ENCODE measurements around the gene SNX1. TPM values are rescaled to one million over a fixed set of nuclear protein-coding genes. Genes with fewer than 3 reads are reported as not detected.

The SNX1 gene, protein sequence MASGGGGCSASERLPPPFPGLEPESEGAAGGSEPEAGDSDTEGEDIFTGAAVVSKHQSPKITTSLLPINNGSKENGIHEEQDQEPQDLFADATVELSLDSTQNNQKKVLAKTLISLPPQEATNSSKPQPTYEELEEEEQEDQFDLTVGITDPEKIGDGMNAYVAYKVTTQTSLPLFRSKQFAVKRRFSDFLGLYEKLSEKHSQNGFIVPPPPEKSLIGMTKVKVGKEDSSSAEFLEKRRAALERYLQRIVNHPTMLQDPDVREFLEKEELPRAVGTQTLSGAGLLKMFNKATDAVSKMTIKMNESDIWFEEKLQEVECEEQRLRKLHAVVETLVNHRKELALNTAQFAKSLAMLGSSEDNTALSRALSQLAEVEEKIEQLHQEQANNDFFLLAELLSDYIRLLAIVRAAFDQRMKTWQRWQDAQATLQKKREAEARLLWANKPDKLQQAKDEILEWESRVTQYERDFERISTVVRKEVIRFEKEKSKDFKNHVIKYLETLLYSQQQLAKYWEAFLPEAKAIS
- total RNA-seq: 10 to 100 TPM; 33.7 to 39.3 TPM

GRCh38 chr15:64095795-64096667 is at the start of gene SNX1:
Gene SNX1, plus strand, starts transcription at chr15:64095982. Its CDS starts 32 bp downstream, at chr15:64096014.

DNA sequence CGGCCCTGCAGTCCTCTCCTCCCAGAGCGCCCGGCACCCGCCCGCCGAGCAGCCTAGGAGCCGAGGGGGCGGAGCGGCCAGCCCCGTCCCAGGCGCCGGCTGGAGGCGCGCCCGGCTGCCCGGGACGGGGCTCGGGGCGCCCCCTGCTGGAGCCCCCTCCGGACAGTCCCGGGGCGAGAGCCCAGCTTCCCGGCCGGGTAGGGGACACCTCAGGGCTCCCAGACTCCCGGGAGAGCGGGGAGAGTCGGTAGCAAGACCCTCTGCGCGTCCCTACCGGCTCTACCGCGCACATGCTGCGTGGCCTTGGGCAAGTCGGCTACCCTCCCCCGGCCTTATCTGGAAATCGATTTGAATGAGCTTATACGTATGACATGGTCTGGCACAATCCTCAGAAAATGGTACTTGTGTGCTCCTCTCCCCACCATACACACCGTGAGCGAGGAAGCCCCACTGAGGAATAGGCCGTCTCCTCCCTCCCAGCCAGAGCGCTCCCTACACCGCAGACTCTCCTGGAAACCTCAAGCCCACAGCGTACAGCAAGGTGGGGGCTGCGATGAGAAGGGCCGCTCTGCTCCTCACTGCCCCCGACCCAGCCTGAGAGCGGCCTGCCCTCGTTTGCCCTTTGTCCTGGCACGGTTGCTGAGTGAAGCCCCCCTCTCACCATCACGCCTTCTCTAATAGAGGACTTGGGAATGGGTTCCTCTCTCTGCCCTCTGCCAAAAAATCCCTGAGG is 49.2 kb upstream of the SNX1 start, which contains the start of gene DAPK2:
Gene DAPK2, minus strand, starts transcription at position 65 of the 733 bp plus-strand sequence. CDS start 6,224 bp downstream, outside the sequence.

DNA sequence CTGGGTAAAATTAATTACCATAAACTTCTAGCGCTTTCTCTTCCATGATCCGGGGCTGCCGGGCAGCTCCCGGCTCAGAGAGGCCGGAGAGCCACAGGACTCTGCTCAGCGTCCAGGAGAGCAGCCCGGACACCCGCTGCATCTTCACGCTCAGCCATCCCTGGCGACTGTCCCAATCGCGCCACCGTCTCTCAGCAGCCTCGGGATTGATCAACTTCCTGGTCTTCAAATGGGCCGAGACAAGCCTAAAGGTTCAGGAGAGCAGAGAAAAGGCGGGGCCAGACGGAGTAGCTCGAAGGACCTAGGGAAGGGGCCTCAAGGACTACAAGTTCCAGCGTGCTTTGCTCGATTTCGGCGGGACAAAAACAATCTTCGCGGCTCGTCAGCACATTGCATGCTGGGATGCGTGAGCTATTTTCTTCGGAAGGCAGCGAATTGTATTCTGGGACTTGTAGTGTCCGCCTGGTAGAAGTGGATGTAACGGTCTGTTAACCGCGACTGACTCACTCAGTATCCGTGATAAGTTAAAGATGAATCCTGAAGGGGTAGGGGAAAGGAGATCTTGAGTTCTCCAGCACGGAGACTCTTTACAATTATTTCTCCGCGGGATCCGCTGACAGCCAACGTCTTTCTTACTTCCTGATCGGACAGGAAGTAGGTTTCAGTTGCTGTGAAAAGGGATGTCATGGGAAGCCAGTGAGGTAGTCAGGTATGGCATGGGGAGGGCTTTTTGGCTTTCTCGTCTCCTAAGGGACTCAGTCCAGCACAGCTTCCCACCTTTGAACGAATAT is 2.0 kb upstream of the SNX1 start, which contains the start of gene CIAO2A:
Gene CIAO2A, minus strand, starts transcription at position 212 of the 791 bp plus-strand sequence. Its CDS starts 70 bp downstream, at position 142.

DNA sequence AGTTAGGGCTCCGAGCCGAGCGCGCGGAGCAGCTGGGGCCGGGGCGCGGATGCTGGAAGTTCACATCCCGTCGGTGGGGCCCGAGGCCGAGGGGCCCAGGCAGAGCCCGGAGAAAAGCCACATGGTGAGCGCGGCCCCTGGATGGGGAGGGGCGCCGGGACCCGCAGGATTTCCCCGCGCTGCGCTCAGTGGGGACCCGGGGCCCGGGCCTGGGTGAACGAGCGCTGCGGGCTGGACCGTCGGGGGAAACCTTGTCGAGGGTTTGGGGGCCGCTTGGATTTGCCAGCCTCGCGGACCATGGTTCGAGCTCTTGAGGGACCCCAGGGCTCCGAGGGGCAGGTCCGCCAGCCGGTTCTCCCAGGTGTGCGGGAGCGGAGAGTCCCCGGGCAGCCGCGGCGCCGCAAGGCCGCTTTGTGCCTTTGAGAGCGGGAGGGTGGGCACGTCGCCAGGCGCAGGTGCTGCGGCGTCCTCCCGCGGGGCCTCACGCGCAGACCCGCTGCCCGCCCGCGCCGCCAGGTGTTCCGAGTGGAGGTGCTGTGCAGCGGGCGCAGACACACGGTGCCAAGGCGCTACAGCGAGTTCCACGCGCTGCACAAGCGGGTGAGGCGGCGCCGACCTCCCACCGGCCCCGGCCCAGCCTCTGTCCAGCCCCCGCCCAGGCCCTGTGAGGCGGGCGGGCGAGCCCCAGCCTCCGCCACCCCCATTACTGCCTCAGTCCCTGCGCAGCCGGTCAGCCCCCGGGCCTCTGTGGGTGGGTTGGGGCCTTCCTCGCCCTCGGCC is 56.1 kb downstream of the SNX1 start, which contains the start of gene SNX22:
Gene SNX22, plus strand, starts transcription at position 5 of the 780 bp plus-strand sequence. Its CDS starts 45 bp downstream, at position 50.

GRCh38 chr15:64162869-64163658 is 67.3 kb downstream of the SNX1 start, which contains the start of gene PPIB:
Gene PPIB, minus strand, starts transcription at chr15:64163022. Its CDS starts 36 bp downstream, at chr15:64162986.

Small RNA genes lying within 50 kb of the gene (small RNA-seq; reads per million reads assigned to genes)
- 0 reads per million in 2 donors for gene RF00019

Other genes starting within 250 kb of the SNX1 start
- gene DAPK2, start 49.5 kb upstream of the SNX1 start, total RNA-seq: under 1 TPM; 0.69 to 1.00 TPM
- 10 to 100 TPM; 52.3 to 81.9 TPM for gene CIAO2A, start 2.1 kb upstream of the SNX1 start, total RNA-seq
- under 1 TPM; under 0.01 TPM for gene SNX22, start 55.7 kb downstream of the SNX1 start, total RNA-seq
- 100 to 1,000 TPM; 385 to 781 TPM for gene PPIB, start 67.0 kb downstream of the SNX1 start, total RNA-seq